Measurements from ENCODE around the gene SPINK5.

Gene SPINK5

GRCh38 chr5:148163345-148163744 is 99.6 kb downstream of the SPINK5 start:
- H3K36me3 ChIP-seq (ENCODE audit: control insufficient read depth in 5 of 5, insufficient read depth in 5 of 5, low read length in 5 of 5), result no peaks in the 10 kb centered on the region
- no peak overlapping the region for H3K27ac ChIP-seq (ENCODE audit: low read depth, low read length)
- no peaks in the 10 kb centered on the region for H3K27me3 ChIP-seq (ENCODE audit: control insufficient read depth in 5 of 5, insufficient read depth in 4 of 5, low read length in 5 of 5)
- no peaks in the 10 kb centered on the region for H3K4me1 ChIP-seq (ENCODE audit: control insufficient read depth in 5 of 5, insufficient read depth in 5 of 5, low read length in 5 of 5)
- no peak overlapping the region for H3K4me3 ChIP-seq (ENCODE audit: low read depth in 1 of 5, low read length in 5 of 5)
- no peaks in the 10 kb centered on the region for H3K9me3 ChIP-seq (ENCODE audit: control insufficient read depth in 5 of 5, low read length in 5 of 5)
- H3K9ac ChIP-seq (ENCODE audit: low read length in 5 of 5), result no peak overlapping the region

GRCh38 chr5:148166550-148167283 is 102.9 kb downstream of the SPINK5 start:
- H3K36me3 ChIP-seq (ENCODE audit: control insufficient read depth in 5 of 5, insufficient read depth in 5 of 5, low read length in 5 of 5), result no peaks in the 10 kb centered on the region
- H3K9ac ChIP-seq (ENCODE audit: low read length in 5 of 5), result no peak overlapping the region
- H3K27me3 ChIP-seq (ENCODE audit: control insufficient read depth in 5 of 5, insufficient read depth in 4 of 5, low read length in 5 of 5), result no peaks in the 10 kb centered on the region
- no peak overlapping the region for H3K4me3 ChIP-seq (ENCODE audit: low read depth in 1 of 5, low read length in 5 of 5)
- no peaks in the 10 kb centered on the region for H3K4me1 ChIP-seq (ENCODE audit: control insufficient read depth in 5 of 5, insufficient read depth in 5 of 5, low read length in 5 of 5)
- H3K9me3 ChIP-seq (ENCODE audit: control insufficient read depth in 5 of 5, low read length in 5 of 5), result no peaks in the 10 kb centered on the region
- H3K27ac ChIP-seq (ENCODE audit: low read depth, low read length), result no peak overlapping the region

GRCh38 chr5:148168246-148168645 is 104.5 kb downstream of the SPINK5 start, which contains the start of gene SPINK14:
SPINK14 (plus strand) TSS chr5:148168546; CDS start chr5:148169733, 1,187 bp downstream.
- Histone ChIP-seq H3K27me3 (ENCODE audit: control insufficient read depth in 5 of 5, insufficient read depth in 4 of 5, low read length in 5 of 5) (no peaks in the 10 kb centered on the region), H3K9ac (ENCODE audit: low read length in 5 of 5) (no peak within 1 kb of the TSS), H3K4me1 (ENCODE audit: control insufficient read depth in 5 of 5, insufficient read depth in 5 of 5, low read length in 5 of 5) (no peaks in the 10 kb centered on the region), H3K36me3 (ENCODE audit: control insufficient read depth in 5 of 5, insufficient read depth in 5 of 5, low read length in 5 of 5) (no peaks in the 10 kb centered on the region), H3K27ac (ENCODE audit: low read depth, low read length) (no peak within 1 kb of the TSS), H3K9me3 (ENCODE audit: control insufficient read depth in 5 of 5, low read length in 5 of 5) (no peaks in the 10 kb centered on the region), H3K4me3 (ENCODE audit: low read depth in 1 of 5, low read length in 5 of 5) (no peak within 1 kb of the TSS)

- H3K27ac ChIP-seq (ENCODE audit: low read depth, low read length), result no peak overlapping the region
- H3K4me1 ChIP-seq (ENCODE audit: control insufficient read depth in 5 of 5, insufficient read depth in 5 of 5, low read length in 5 of 5), result no peaks in the 10 kb centered on the region
- H3K36me3 ChIP-seq (ENCODE audit: control insufficient read depth in 5 of 5, insufficient read depth in 5 of 5, low read length in 5 of 5), result no peaks in the 10 kb centered on the region
- H3K9ac ChIP-seq (ENCODE audit: low read length in 5 of 5), result no peak overlapping the region
- no peak overlapping the region for H3K4me3 ChIP-seq (ENCODE audit: low read depth in 1 of 5, low read length in 5 of 5)
- H3K9me3 ChIP-seq (ENCODE audit: control insufficient read depth in 5 of 5, low read length in 5 of 5), result no peaks in the 10 kb centered on the region
- no peaks in the 10 kb centered on the region for H3K27me3 ChIP-seq (ENCODE audit: control insufficient read depth in 5 of 5, insufficient read depth in 4 of 5, low read length in 5 of 5)
These were observed 108.6 kb downstream of the SPINK5 start for GRCh38 chr5:148172377-148172776.

- no peak overlapping the region for H3K27ac ChIP-seq (ENCODE audit: low read depth, low read length)
- H3K36me3 ChIP-seq (ENCODE audit: control insufficient read depth in 5 of 5, insufficient read depth in 5 of 5, low read length in 5 of 5), result no peaks in the 10 kb centered on the region
- H3K27me3 ChIP-seq (ENCODE audit: control insufficient read depth in 5 of 5, insufficient read depth in 4 of 5, low read length in 5 of 5), result no peaks in the 10 kb centered on the region
- no peak overlapping the region for H3K4me3 ChIP-seq (ENCODE audit: low read depth in 1 of 5, low read length in 5 of 5)
- H3K4me1 ChIP-seq (ENCODE audit: control insufficient read depth in 5 of 5, insufficient read depth in 5 of 5, low read length in 5 of 5), result no peaks in the 10 kb centered on the region
- no peak overlapping the region for H3K9ac ChIP-seq (ENCODE audit: low read length in 5 of 5)
- no peaks in the 10 kb centered on the region for H3K9me3 ChIP-seq (ENCODE audit: control insufficient read depth in 5 of 5, low read length in 5 of 5)
These were observed 112.7 kb downstream of the SPINK5 start for GRCh38 chr5:148176480-148176879.

GRCh38 chr5:148177207-148177606 is 113.4 kb downstream of the SPINK5 start:
- H3K36me3 ChIP-seq (ENCODE audit: control insufficient read depth in 5 of 5, insufficient read depth in 5 of 5, low read length in 5 of 5), result no peaks in the 10 kb centered on the region
- no peaks in the 10 kb centered on the region for H3K27me3 ChIP-seq (ENCODE audit: control insufficient read depth in 5 of 5, insufficient read depth in 4 of 5, low read length in 5 of 5)
- H3K4me1 ChIP-seq (ENCODE audit: control insufficient read depth in 5 of 5, insufficient read depth in 5 of 5, low read length in 5 of 5), result no peaks in the 10 kb centered on the region
- no peaks in the 10 kb centered on the region for H3K9me3 ChIP-seq (ENCODE audit: control insufficient read depth in 5 of 5, low read length in 5 of 5)
- no peak overlapping the region for H3K4me3 ChIP-seq (ENCODE audit: low read depth in 1 of 5, low read length in 5 of 5)
- H3K27ac ChIP-seq (ENCODE audit: low read depth, low read length), result no peak overlapping the region
- no peak overlapping the region for H3K9ac ChIP-seq (ENCODE audit: low read length in 5 of 5)

GRCh38 chr5:148179234-148179824 is 115.5 kb downstream of the SPINK5 start:
- no peaks in the 10 kb centered on the region for H3K4me1 ChIP-seq (ENCODE audit: control insufficient read depth in 5 of 5, insufficient read depth in 5 of 5, low read length in 5 of 5)
- H3K9ac ChIP-seq (ENCODE audit: low read length in 5 of 5), result no peak overlapping the region
- H3K27ac ChIP-seq (ENCODE audit: low read depth, low read length), result no peak overlapping the region
- H3K4me3 ChIP-seq (ENCODE audit: low read depth in 1 of 5, low read length in 5 of 5), result no peak overlapping the region
- H3K27me3 ChIP-seq (ENCODE audit: control insufficient read depth in 5 of 5, insufficient read depth in 4 of 5, low read length in 5 of 5), result no peaks in the 10 kb centered on the region
- no peaks in the 10 kb centered on the region for H3K36me3 ChIP-seq (ENCODE audit: control insufficient read depth in 5 of 5, insufficient read depth in 5 of 5, low read length in 5 of 5)
- no peaks in the 10 kb centered on the region for H3K9me3 ChIP-seq (ENCODE audit: control insufficient read depth in 5 of 5, low read length in 5 of 5)

- Histone ChIP-seq H3K4me3 (ENCODE audit: low read depth in 1 of 5, low read length in 5 of 5) (no peak overlapping the region), H3K4me1 (ENCODE audit: control insufficient read depth in 5 of 5, insufficient read depth in 5 of 5, low read length in 5 of 5) (no peaks in the 10 kb centered on the region), H3K9ac (ENCODE audit: low read length in 5 of 5) (no peak overlapping the region), H3K27ac (ENCODE audit: low read depth, low read length) (no peak overlapping the region), H3K27me3 (ENCODE audit: control insufficient read depth in 5 of 5, insufficient read depth in 4 of 5, low read length in 5 of 5) (no peaks in the 10 kb centered on the region), H3K36me3 (ENCODE audit: control insufficient read depth in 5 of 5, insufficient read depth in 5 of 5, low read length in 5 of 5) (no peaks in the 10 kb centered on the region), H3K9me3 (ENCODE audit: control insufficient read depth in 5 of 5, low read length in 5 of 5) (no peaks in the 10 kb centered on the region)
These were observed 122.6 kb downstream of the SPINK5 start for GRCh38 chr5:148186248-148187003.

Data from subcutaneous abdominal adipose tissue (tissue), 5 donors.